Measurements from ENCODE around the gene RAB10. TPM values are rescaled to one million over a fixed set of nuclear protein-coding genes. Genes with fewer than 3 reads are reported as not detected.

Gene RAB10
- total and polyA plus RNA-seq, 4 donors = 26.6 to 52.2 (median 41.6) TPM

GRCh38 chr2:26000561-26001082, 33.3 kb upstream of the RAB10 start:
- Histone ChIP-seq H3K4me1 (ENCODE audit: control insufficient read depth in 4 of 4, insufficient read depth in 4 of 4, low read length in 3 of 4) (peaks cover 4 to 12% (median 8%) of the 10 kb centered on the region in 4 donors), H3K27ac (ENCODE audit: low read depth in 1 of 2, low read length in 2 of 2) (no peak overlapping the region), H3K36me3 (ENCODE audit: control insufficient read depth in 4 of 4, insufficient read depth in 3 of 4, low read depth in 1 of 4, low read length in 3 of 4) (no peaks in the 10 kb centered on the region), H3K27me3 (ENCODE audit: control insufficient read depth in 4 of 4, insufficient read depth in 4 of 4, low read length in 3 of 4) (no peaks in the 10 kb centered on the region), H3K4me3 (ENCODE audit: low read depth in 1 of 3, low read length in 3 of 3) (no peak overlapping the region), H3K9me3 (ENCODE audit: control insufficient read depth in 4 of 4, low read length in 3 of 4) (no peaks in the 10 kb centered on the region), H3K9ac (ENCODE audit: low read depth in 1 of 2, low read length in 2 of 2) (no peak overlapping the region)
- TF ChIP-seq FOXA1 (IDR thresholded peaks at IDR 0.05) (no peak), EGR1 (IDR thresholded peaks at IDR 0.05; ENCODE audit: low read depth in 2 of 2) (peak in 1 of 2 donors; percentile 14), SP1 (IDR thresholded peaks at IDR 0.05) (no peak)
- DNase-seq (ENCODE audit: low spot score) = no peak
- 80% methylated on average over 5 of the region's 5 CpGs for WGBS

- Histone ChIP-seq H3K4me3 (ENCODE audit: low read depth in 1 of 3, low read length in 3 of 3) (no peak overlapping the region), H3K27ac (ENCODE audit: low read depth in 1 of 2, low read length in 2 of 2) (no peak overlapping the region)
- DNase-seq (ENCODE audit: low spot score) = no peak
Measured at GRCh38 chr2:26001743-26002351, 32.0 kb upstream of the RAB10 start.

More at GRCh38 chr2:26001743-26002351, 32.0 kb upstream of the RAB10 start:
- Histone ChIP-seq H3K9ac (ENCODE audit: low read depth in 1 of 2, low read length in 2 of 2) (no peak overlapping the region), H3K9me3 (ENCODE audit: control insufficient read depth in 4 of 4, low read length in 3 of 4) (no peaks in the 10 kb centered on the region), H3K27me3 (ENCODE audit: control insufficient read depth in 4 of 4, insufficient read depth in 4 of 4, low read length in 3 of 4) (no peaks in the 10 kb centered on the region), H3K4me1 (ENCODE audit: control insufficient read depth in 4 of 4, insufficient read depth in 4 of 4, low read length in 3 of 4) (peaks cover 4 to 12% (median 8%) of the 10 kb centered on the region in 4 donors), H3K36me3 (ENCODE audit: control insufficient read depth in 4 of 4, insufficient read depth in 3 of 4, low read depth in 1 of 4, low read length in 3 of 4) (no peaks in the 10 kb centered on the region)
- 23% methylated on average over 4 of the region's 4 CpGs for WGBS
- TF ChIP-seq EGR1 (IDR thresholded peaks at IDR 0.05; ENCODE audit: low read depth in 2 of 2) (no peak), TAF1 (conservative IDR thresholded peaks at IDR 0.05) (no peak), HNF4G (IDR thresholded peaks at IDR 0.05) (no peak), FOXA1 (IDR thresholded peaks at IDR 0.05) (no peak), FOXA2 (IDR thresholded peaks at IDR 0.05) (no peak), JUND (IDR thresholded peaks at IDR 0.05) (no peak), CTCF (IDR thresholded peaks at IDR 0.05; ENCODE audit: low read depth, low read length, missing input control) (no peak), NR2F2 (IDR thresholded peaks at IDR 0.05) (no peak), ZBTB33 (IDR thresholded peaks at IDR 0.05) (no peak)

All from liver (tissue), 9 donors.